ENCODE measurements around the gene DNAH17.

The DNAH17 gene

DNA sequence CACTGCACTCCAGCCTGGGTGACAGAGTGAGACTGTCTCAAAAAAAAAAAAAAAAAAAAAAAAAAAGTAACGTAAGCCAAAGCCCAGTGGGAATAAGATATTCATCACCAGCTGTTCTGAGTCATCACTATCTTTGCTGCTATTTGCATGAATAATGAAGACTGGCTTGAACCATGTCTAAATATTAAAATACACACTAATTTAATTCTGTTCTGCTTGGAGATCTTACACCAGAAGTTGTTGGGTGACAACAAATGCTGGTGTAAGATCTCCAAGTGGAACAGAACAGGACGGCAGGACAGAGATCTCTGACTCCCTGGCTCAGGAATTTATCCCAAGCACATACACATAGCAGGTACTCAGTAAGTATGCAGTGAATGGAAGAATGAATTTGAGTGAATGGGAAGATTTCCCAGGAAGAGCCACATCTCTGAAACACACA is 19.6 kb downstream of the DNAH17 start:
- no peak for DNase-seq
- TF ChIP-seq, protein P1, sequence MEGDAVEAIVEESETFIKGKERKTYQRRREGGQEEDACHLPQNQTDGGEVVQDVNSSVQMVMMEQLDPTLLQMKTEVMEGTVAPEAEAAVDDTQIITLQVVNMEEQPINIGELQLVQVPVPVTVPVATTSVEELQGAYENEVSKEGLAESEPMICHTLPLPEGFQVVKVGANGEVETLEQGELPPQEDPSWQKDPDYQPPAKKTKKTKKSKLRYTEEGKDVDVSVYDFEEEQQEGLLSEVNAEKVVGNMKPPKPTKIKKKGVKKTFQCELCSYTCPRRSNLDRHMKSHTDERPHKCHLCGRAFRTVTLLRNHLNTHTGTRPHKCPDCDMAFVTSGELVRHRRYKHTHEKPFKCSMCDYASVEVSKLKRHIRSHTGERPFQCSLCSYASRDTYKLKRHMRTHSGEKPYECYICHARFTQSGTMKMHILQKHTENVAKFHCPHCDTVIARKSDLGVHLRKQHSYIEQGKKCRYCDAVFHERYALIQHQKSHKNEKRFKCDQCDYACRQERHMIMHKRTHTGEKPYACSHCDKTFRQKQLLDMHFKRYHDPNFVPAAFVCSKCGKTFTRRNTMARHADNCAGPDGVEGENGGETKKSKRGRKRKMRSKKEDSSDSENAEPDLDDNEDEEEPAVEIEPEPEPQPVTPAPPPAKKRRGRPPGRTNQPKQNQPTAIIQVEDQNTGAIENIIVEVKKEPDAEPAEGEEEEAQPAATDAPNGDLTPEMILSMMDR (IDR thresholded peaks at IDR 0.05; ENCODE audit: low read depth, low read length): no peak
- H3K4me1 ChIP-seq: no peaks in the 10 kb centered on the region
- no peaks in the 10 kb centered on the region for H3K9me3 ChIP-seq
- H3K36me3 ChIP-seq: no peaks in the 10 kb centered on the region
- H3K27me3 ChIP-seq: no peaks in the 10 kb centered on the region
- no peak overlapping the region for H3K4me3 ChIP-seq (ENCODE audit: low read depth, low read length)

DNA sequence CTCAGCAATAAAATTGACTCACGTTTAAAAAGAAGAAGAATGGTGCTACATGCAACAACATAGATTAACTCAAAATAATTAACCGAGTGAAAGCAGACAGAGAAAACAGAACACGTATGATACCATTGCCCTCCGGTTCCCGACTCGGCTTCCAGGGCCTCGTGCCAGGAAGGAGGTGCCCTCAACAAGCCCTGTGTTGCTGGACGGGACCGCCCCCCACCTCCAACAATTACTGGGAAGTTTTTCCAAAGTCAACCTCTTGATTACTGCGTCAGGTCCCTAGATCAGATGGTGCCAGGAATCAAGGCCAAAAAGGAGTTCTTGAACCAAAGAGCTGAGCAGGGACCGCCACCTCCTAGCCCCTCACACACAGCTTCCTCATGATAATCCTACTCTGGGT is 20.4 kb downstream of the DNAH17 start:
- DNase-seq: no peak
- Histone ChIP-seq H3K4me3 (ENCODE audit: low read depth, low read length) (no peak overlapping the region), H3K27me3 (no peaks in the 10 kb centered on the region), H3K9me3 (no peaks in the 10 kb centered on the region), H3K36me3 (no peaks in the 10 kb centered on the region), H3K4me1 (no peaks in the 10 kb centered on the region)
- TF ChIP-seq, protein P1 (IDR thresholded peaks at IDR 0.05; ENCODE audit: low read depth, low read length): no peak

DNA sequence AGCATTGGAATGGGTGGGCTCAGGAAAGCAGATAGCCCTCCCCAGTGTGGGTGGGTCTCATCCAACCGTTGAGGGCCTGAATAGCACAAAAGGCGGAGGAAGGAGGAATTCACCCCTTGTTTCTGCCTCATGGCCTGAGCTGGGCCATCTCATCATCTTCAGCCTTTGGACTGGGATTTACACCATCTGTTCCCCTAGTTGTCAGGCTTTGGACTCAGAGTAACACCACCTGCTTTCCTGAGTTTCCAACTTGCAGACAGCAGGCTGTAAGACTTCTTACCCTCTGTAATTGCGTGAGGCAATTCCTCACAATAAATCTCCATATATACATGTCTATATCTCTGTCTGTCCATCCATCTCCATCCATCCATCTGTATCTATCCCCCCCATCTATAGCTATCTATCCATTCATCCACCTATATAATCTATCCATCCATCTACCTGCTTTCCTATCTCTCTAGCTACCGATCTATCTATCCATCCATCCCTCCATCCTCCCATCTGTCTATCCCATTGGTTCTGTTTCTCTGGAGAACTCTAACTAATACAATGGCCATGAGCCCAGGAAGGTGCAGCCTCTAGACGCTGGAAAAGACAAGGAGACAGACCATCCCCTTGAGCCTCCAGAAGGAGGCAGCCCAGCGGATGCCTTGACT is 21.3 kb downstream of the DNAH17 start:
- Histone ChIP-seq H3K36me3 (no peaks in the 10 kb centered on the region), H3K4me1 (no peaks in the 10 kb centered on the region), H3K27me3 (no peaks in the 10 kb centered on the region), H3K9me3 (no peaks in the 10 kb centered on the region), H3K4me3 (ENCODE audit: low read depth, low read length) (no peak overlapping the region)
- DNase-seq: no peak
- TF ChIP-seq, protein P1 (IDR thresholded peaks at IDR 0.05; ENCODE audit: low read depth, low read length): no peak

DNA sequence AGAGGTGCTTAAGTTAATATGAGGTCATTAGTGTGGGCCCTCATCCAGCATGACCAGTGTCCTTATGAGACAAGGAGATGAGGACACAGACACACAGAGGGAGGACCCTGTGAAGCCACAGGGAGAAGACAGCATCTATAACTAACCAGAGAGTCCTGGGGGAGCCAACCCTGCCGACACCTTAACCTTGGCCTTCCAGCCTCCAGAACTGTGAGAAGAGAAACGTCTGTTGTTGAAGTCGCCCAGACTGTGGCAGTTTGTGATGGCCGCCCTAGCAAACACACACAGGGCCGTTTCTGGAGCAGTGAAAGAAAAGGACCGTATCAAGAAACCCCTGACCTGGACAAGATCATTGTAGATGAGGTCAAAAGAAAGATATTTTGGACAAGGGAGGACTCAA is 26.7 kb downstream of the DNAH17 start:
- Histone ChIP-seq H3K9me3 (no peaks in the 10 kb centered on the region), H3K4me3 (ENCODE audit: low read depth, low read length) (no peak overlapping the region), H3K27me3 (no peaks in the 10 kb centered on the region), H3K4me1 (no peaks in the 10 kb centered on the region), H3K36me3 (no peaks in the 10 kb centered on the region)
- no peak for DNase-seq
- TF ChIP-seq, protein P1 (IDR thresholded peaks at IDR 0.05; ENCODE audit: low read depth, low read length): no peak

DNA sequence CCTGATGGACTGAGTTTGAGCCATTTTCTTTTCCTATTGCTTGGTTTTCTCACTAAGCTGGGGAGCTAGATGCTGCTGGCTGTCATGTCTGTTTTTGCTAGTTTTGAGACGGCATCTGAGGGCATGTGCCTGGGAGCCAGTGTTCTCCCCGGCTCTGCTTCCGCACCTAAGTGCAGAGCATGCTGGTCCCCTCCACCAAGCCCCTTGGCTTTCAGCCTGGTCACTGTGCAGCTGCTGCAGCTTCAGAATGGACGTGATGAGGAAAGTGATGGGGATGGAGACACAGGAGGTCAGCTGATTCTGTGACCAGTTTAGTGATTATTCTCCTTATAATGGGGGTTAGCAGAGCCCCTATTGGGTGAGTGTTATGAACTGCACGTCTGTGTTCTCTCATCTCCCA is 28.5 kb downstream of the DNAH17 start:
- no peak for DNase-seq
- no peaks in the 10 kb centered on the region for H3K27me3 ChIP-seq
- H3K4me1 ChIP-seq: no peaks in the 10 kb centered on the region
- no peaks in the 10 kb centered on the region for H3K9me3 ChIP-seq
- TF ChIP-seq, protein P1 (IDR thresholded peaks at IDR 0.05; ENCODE audit: low read depth, low read length): no peak
- no peaks in the 10 kb centered on the region for H3K36me3 ChIP-seq
- H3K4me3 ChIP-seq (ENCODE audit: low read depth, low read length): no peak overlapping the region

DNA sequence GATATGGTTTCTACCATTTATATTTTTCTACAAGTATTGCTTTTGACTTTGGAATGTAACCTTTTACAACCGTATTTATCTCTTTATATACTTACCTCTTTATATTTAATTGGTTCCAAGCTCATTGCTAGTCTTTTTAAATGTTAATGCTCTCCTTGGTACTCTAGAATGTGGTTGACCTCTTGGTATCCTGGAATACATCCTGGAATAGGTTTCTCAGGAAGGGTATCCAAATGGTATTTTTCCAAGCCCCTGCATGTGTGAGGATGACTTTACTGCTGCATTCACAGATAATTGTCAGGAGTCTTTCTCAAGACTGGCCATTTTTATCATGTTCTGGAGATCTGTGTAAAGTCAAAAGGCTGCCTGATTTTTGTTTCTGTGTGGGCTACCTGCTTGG is 30.2 kb downstream of the DNAH17 start:
- no peaks in the 10 kb centered on the region for H3K27me3 ChIP-seq
- H3K4me3 ChIP-seq (ENCODE audit: low read depth, low read length): no peak overlapping the region
- H3K9me3 ChIP-seq: no peaks in the 10 kb centered on the region
- no peaks in the 10 kb centered on the region for H3K36me3 ChIP-seq
- TF ChIP-seq, protein P1 (IDR thresholded peaks at IDR 0.05; ENCODE audit: low read depth, low read length): no peak
- DNase-seq: no peak
- no peaks in the 10 kb centered on the region for H3K4me1 ChIP-seq
